A673 (cell line): Measurements from ENCODE around the gene TULP3. TPM values are rescaled to one million over a fixed set of nuclear protein-coding genes. Genes with fewer than 3 reads are reported as not detected.

Source experiments
- BruUV-seq: library from RNA; stranded (reverse); fragments of 400-500 nt; replicated peaks from 2 replicates; lab custom pipeline; 2021; lab: Mats Ljungman, UMichigan
- CTCF ChIA-PET: fragments of 300-600 bp; sonication (Branson Sonifier 250); formaldehyde crosslinking; loops from one replicate; lab custom pipeline; 2022; ENCODE audit warnings: antibody characterized with exemption; lab: Charles Lee
- POLR2A ChIA-PET: fragments of 300-600 bp; sonication (Branson Sonifier 250); formaldehyde crosslinking; loops from one replicate; lab custom pipeline; 2022; ENCODE audit warnings: antibody characterized with exemption; ENCODE audit not compliant: low non-redundant PET; lab: Charles Lee
- DNase-seq: peaks from one replicate; pipeline ENCODE4 v3.0.0-alpha.2; 2015; ENCODE audit warnings: low spot score
- H3K27ac ChIP-seq: fragments of 200-600 bp; sonication (generic); 2 replicates; pipeline ENCODE4 v1.5.1; 2016; ENCODE audit warnings: mixed run types, low read depth, mild to moderate bottlenecking, mixed read lengths, antibody characterized with exemption, low read length; ENCODE audit not compliant: poor library complexity, severe bottlenecking
- H3K27me3 ChIP-seq: fragments of 200-600 bp; sonication (generic); replicated peaks from 2 replicates; pipeline ENCODE4 v1.6.1; 2017; ENCODE audit warnings: mixed run types, low read depth, mild to moderate bottlenecking, mixed read lengths, antibody characterized with exemption, low read length; ENCODE audit not compliant: insufficient read depth, poor library complexity
- H3K36me3 ChIP-seq: fragments of 200-600 bp; sonication (generic); 2 replicates; pipeline ENCODE4 v1.6.1; 2016; ENCODE audit warnings: mixed run types, mild to moderate bottlenecking, mixed read lengths, antibody characterized with exemption, low read length; ENCODE audit not compliant: insufficient read depth, poor library complexity, severe bottlenecking
- H3K4me1 ChIP-seq: fragments of 200-600 bp; sonication (generic); 2 replicates; pipeline ENCODE4 v1.6.1; 2017; ENCODE audit warnings: mixed run types, mild to moderate bottlenecking, mixed read lengths, antibody characterized with exemption, low read length; ENCODE audit not compliant: insufficient read depth, poor library complexity, severe bottlenecking
- H3K4me3 ChIP-seq: fragments of 200-600 bp; sonication (generic); 2 replicates; pipeline ENCODE4 v1.5.1; 2016; ENCODE audit warnings: low read depth, mixed run types, mild to moderate bottlenecking, mixed read lengths, low read length; ENCODE audit not compliant: poor library complexity, severe bottlenecking
- H3K9me3 ChIP-seq: fragments of 200-600 bp; sonication (generic); 2 replicates; pipeline ENCODE4 v1.6.1; 2016; ENCODE audit warnings: mixed run types, low read depth, mild to moderate bottlenecking, mixed read lengths, antibody characterized with exemption, low read length; ENCODE audit not compliant: poor library complexity, severe bottlenecking
- CTCF ChIP-seq: fragments of 300-800, 200-600 bp; sonication (generic); conservative IDR thresholded peaks from 2 replicates; pipeline ENCODE4 v1.5.1; 2017; ENCODE audit warnings: low read depth, mild to moderate bottlenecking, antibody characterized with exemption, low read length, moderate library complexity, mixed read lengths
- EZH2 ChIP-seq: fragments of 200-600 bp; sonication (generic); IDR thresholded peaks from 2 replicates; pipeline ENCODE4 v1.6.1; 2017; ENCODE audit warnings: borderline replicate concordance, low read depth, mild to moderate bottlenecking, mixed read lengths, antibody characterized with exemption, low read length; ENCODE audit not compliant: poor library complexity, severe bottlenecking
- intact Hi-C: fragments of 100-400 bp; cut with micrococcal nuclease; formaldehyde crosslinking; loops from one replicate; pipeline ENCODE4 v1.10.0; 2022; ENCODE audit not compliant: unreplicated experiment
- total RNA-seq: library from RNA; stranded (reverse); gene quantifications from 2 replicates; pipeline ENCODE4 v1.2.3, GENCODE V29; 2021

Gene TULP3
- total RNA-seq, 1 experiment from 2014 or later = 48.1 TPM

GRCh38 chr12:2855546-2855945, 35.1 kb upstream of the TULP3 start:
- intact Hi-C loops = no loop called here
- no peak overlapping the region for H3K27ac ChIP-seq
- ChIA-PET POLR2A (no interaction called here), CTCF (interaction anchor here (2.2 kb wide), 1 partner anchor 89 kb away, joined by 14 read pairs; no protein-coding TSS in a partner anchor)
- no peaks in the 10 kb centered on the region for H3K4me1 ChIP-seq
- H3K27me3 ChIP-seq = no peaks in the 10 kb centered on the region
- no peak overlapping the region for H3K4me3 ChIP-seq
- no peak for DNase-seq
- no peaks in the 10 kb centered on the region for H3K9me3 ChIP-seq
- BruUV-seq = no TSS peak
- TF ChIP-seq EZH2 = no peak
- TF ChIP-seq CTCF = no peak
- H3K36me3 ChIP-seq = peaks cover 29% of the 10 kb centered on the region

GRCh38 chr12:2856051-2856450, 34.6 kb upstream of the TULP3 start:
- CTCF ChIA-PET = interaction anchor here (1.1 kb wide), 1 partner anchor 21 kb away, joined by 4 read pairs; the partner anchor contains the start of genes FOXM1 and RHNO1
- Histone ChIP-seq H3K36me3 (peaks cover 30% of the 10 kb centered on the region), H3K27me3 (no peaks in the 10 kb centered on the region), H3K27ac (no peak overlapping the region), H3K4me3 (no peak overlapping the region), H3K4me1 (no peaks in the 10 kb centered on the region), H3K9me3 (no peaks in the 10 kb centered on the region)
- no peak for TF ChIP-seq EZH2
- POLR2A ChIA-PET = interaction anchor here (0.6 kb wide), 1 partner anchor 40 kb away, joined by 20 read pairs; no protein-coding TSS in a partner anchor
- peak; percentile 54 for DNase-seq
- BruUV-seq = no TSS peak
- intact Hi-C loops = no loop called here

- no peak within 1 kb of the TSS for H3K4me3 ChIP-seq
- no peaks in the 10 kb centered on the region for H3K9me3 ChIP-seq
- CTCF ChIA-PET = interaction anchor here (0.6 to 1.1 kb wide), 2 partner anchors 20 to 30 kb away, joined by 3 to 4 read pairs; partner anchors contain the start of genes FOXM1 and RHNO1
- H3K36me3 ChIP-seq = peaks cover 38% of the 10 kb centered on the region
- DNase-seq = no peak
- no TSS peak for BruUV-seq
- H3K27me3 ChIP-seq = no peaks in the 10 kb centered on the region
- H3K27ac ChIP-seq = no peak within 1 kb of the TSS
- POLR2A ChIA-PET = interaction anchor here (0.6 kb wide), 1 partner anchor 55 kb away, joined by 3 read pairs; no protein-coding TSS in a partner anchor
- H3K4me1 ChIP-seq = no peaks in the 10 kb centered on the region
- TF ChIP-seq CTCF (no peak), EZH2 (no peak)
- intact Hi-C loops = no loop called here
Observed at GRCh38 chr12:2857021-2857431, 33.7 kb upstream of the TULP3 start, which contains the start of gene TEX52. Gene TEX52, minus strand, starts transcription at chr12:2857039. Its CDS starts 13 bp downstream, at chr12:2857026.
